ENCODE results near the gene RTRAF.

Gene RTRAF

GRCh38 chr14:52049721-52050588, 60.6 kb downstream of the RTRAF start:
- no peak for DNase-seq (ENCODE audit: low spot score)

- no peak for DNase-seq (ENCODE audit: low spot score)
Observed at GRCh38 chr14:52051251-52051650, 61.9 kb downstream of the RTRAF start.

- DNase-seq (ENCODE audit: low spot score), result no peak
Observed at GRCh38 chr14:52051871-52052270, 62.5 kb downstream of the RTRAF start.

- DNase-seq (ENCODE audit: low spot score), result no peak
Observed at GRCh38 chr14:52052288-52052943, 63.1 kb downstream of the RTRAF start.

GRCh38 chr14:52053044-52053443, 63.7 kb downstream of the RTRAF start:
- DNase-seq (ENCODE audit: low spot score), result no peak

GRCh38 chr14:52054678-52055077, 65.3 kb downstream of the RTRAF start:
- no peak for DNase-seq (ENCODE audit: low spot score)

- no peak for DNase-seq (ENCODE audit: low spot score)
Observed at GRCh38 chr14:52055167-52055566, 65.8 kb downstream of the RTRAF start.

GRCh38 chr14:52058341-52058740, 69.0 kb downstream of the RTRAF start:
- DNase-seq (ENCODE audit: low spot score), result no peak

GRCh38 chr14:52059649-52060048, 70.3 kb downstream of the RTRAF start:
- no peak for DNase-seq (ENCODE audit: low spot score)

GRCh38 chr14:52060080-52060479, 70.7 kb downstream of the RTRAF start:
- no peak for DNase-seq (ENCODE audit: low spot score)
